D721Med (cell line): Measurements from ENCODE around the gene DCXR.

ENCODE experiments used
- DNase-seq: peaks from one replicate; pipeline ENCODE4 v3.0.0; 2011; ENCODE audit warnings: low spot score; ENCODE audit not compliant: insufficient read length
- FAIRE-seq: peaks from 2 replicates; lab custom pipeline; 2011; peaks lifted over from hg19 to GRCh38; lab: Jason Lieb, UNC
- CTCF ChIP-seq: IDR thresholded peaks from 2 replicates; pipeline ENCODE4 v1.5.1; 2012; ENCODE audit warnings: mild to moderate bottlenecking, control low read depth; ENCODE audit not compliant: insufficient read depth; ENCODE audit errors: missing control alignments

DCXR gene

GRCh38 chr17:82000803-82001570 is 36.5 kb downstream of the DCXR start:
- DNase-seq (peak; percentile 81), FAIRE-seq (no peak)
- TF ChIP-seq CTCF = no peak

- DNase-seq (no peak), FAIRE-seq (no peak)
- no peak for TF ChIP-seq CTCF
These were observed 37.3 kb downstream of the DCXR start for GRCh38 chr17:81999976-82000802.

- FAIRE-seq (no peak), DNase-seq (no peak)
- TF ChIP-seq CTCF = no peak
These were observed 37.9 kb downstream of the DCXR start for GRCh38 chr17:81999587-81999975.

GRCh38 chr17:81998691-81999438 is 38.6 kb downstream of the DCXR start:
- FAIRE-seq (no peak), DNase-seq (no peak)
- TF ChIP-seq CTCF = no peak

GRCh38 chr17:81998212-81998611 is 39.3 kb downstream of the DCXR start:
- no peak for FAIRE-seq
- TF ChIP-seq CTCF = no peak
- no peak for DNase-seq

GRCh38 chr17:81996757-81997441 is 40.6 kb downstream of the DCXR start:
- DNase-seq (no peak), FAIRE-seq (no peak)
- no peak for TF ChIP-seq CTCF
